ENCODE results near the gene LHFPL4.

DNA sequence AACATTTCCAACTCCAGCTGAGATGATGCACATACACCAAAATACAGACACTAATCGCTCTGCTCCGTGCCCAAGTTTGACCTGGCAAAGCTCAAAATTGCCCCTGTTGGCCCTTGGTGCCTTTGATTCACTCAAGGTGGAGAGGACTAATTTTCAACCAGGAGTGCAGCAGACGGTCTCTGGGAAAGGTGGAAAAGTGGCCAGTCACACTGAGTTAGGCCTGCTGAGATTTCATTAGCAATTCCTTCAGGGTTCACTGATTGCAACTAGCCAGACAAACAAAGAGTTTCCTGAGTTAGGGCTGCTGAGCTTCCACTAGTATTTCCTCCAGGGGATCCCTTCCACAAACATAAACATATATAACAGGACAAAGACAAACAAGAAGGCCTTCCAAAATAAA is 28.7 kb upstream of the LHFPL4 start:
- TF ChIP-seq MXI1 (IDR thresholded peaks at IDR 0.05; ENCODE audit: borderline replicate concordance, low read depth, low read length) (no peak), BHLHE40 (IDR thresholded peaks at IDR 0.05; ENCODE audit: low read depth, low read length) (no peak), CHD1 (IDR thresholded peaks at IDR 0.05; ENCODE audit: low read depth, low read length) (no peak), POLR2A (IDR thresholded peaks at IDR 0.05; ENCODE audit: low read depth, low read length) (no peak)
- TF ChIP-seq, protein P1, sequence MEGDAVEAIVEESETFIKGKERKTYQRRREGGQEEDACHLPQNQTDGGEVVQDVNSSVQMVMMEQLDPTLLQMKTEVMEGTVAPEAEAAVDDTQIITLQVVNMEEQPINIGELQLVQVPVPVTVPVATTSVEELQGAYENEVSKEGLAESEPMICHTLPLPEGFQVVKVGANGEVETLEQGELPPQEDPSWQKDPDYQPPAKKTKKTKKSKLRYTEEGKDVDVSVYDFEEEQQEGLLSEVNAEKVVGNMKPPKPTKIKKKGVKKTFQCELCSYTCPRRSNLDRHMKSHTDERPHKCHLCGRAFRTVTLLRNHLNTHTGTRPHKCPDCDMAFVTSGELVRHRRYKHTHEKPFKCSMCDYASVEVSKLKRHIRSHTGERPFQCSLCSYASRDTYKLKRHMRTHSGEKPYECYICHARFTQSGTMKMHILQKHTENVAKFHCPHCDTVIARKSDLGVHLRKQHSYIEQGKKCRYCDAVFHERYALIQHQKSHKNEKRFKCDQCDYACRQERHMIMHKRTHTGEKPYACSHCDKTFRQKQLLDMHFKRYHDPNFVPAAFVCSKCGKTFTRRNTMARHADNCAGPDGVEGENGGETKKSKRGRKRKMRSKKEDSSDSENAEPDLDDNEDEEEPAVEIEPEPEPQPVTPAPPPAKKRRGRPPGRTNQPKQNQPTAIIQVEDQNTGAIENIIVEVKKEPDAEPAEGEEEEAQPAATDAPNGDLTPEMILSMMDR (conservative IDR thresholded peaks at IDR 0.05; ENCODE audit: low read depth, low read length): no peak
